ENCODE data around the gene NACC2.
"Not testable (repeated sequence)": the region's sequence is repeated elsewhere in the genome, so short reads cannot be mapped to it uniquely, and the experiment has no call there.

The NACC2 gene

DNA sequence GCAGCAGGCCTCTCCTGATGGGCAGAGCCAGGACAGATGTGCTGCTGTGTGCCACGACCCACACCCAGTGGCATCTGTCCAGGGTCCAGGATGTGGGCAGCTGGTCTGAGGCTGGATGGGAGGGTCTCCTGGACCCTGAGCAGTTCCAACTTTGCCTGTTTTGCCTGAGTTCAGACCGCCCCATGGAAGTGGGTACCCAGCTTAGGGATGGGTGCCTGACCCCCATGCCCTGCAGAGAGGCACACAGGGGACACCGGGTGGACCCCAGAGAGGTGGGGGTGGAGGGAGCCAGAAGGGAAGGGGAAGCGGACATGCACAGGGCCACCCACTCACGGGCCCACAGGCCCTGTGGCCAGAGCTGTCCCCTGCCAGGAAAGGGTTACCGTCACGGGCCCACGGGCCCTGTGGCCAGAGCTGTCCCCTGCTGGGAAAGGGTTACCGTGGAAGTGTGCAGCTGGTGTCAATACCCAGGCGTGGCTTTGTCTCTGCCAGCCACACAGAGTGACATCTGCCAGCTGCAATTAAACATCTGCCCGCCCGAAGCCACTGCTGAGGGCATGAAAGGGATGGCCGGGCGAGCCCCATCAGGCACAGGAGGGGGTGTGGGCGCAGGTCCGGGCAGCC lies 50.0 kb downstream of the NACC2 start:
- peak; percentile 59 for DNase-seq (ENCODE audit: low spot score)

DNA sequence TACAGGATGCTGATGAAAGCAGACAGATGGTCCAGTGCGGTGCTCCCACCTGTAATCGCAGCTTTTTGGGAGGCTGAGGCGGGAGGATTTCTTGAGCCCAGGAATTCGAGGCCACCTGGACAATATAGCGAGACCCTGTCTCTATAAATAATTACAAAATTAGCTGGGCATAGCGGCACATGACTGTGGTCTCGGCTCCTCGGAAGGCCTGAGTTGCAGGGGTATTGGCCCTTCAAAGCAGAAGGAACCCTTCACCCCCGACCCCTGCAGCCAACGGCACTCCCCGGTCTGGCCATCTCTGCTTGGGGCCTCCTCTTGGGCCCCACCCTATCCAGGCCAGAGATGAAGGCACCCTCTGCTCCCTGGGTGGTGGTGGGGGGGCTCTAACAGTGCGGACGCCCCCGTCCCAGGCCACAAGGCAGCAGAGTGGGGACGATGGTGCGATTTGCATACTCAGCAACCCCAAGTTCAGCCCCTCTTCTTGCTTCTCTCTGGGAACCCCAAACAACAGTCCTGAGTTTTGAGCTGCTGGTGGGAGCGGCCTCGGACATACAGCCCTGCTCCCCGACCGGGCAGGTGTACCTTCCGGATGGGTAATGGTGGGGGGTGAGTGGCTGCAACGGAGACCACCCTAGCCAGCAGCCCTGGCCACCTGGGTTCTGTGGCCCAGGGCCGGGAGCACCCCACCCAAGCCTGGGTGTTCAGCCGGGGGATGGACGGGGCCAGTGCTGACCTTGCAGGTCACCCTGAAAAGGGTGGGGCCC lies 50.7 kb downstream of the NACC2 start:
- no peak for DNase-seq (ENCODE audit: low spot score)

DNA sequence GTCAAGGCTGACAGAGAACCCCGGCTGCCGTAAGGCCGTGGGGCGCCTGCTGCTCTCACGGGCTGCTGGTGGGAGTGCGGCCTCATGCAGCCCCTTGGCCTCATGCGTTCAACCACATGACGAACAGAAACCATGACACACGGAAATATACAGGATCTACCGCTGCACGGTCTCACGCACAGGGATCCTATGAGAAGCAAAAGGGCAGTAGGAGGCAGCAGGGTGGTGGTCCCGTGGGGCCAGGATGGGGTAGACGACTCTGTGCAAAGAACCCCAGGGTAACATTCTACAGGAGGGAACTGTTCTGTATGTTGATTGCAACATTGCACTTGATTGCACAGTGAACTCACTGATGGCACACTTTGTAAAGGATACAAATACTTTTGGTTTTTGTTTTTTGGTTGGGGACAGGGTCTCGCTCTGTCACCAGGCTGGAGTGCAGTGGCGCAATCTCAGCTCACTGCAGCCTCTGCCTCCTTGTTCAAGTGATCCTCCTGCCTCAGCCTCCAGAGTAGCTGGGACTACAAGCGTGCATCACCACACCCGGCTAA lies 51.6 kb downstream of the NACC2 start:
- DNase-seq (ENCODE audit: low spot score): no peak

- DNase-seq (ENCODE audit: low spot score): no peak
Observed at GRCh38 chr9:136042541-136042940, 52.5 kb downstream of the NACC2 start.

DNA sequence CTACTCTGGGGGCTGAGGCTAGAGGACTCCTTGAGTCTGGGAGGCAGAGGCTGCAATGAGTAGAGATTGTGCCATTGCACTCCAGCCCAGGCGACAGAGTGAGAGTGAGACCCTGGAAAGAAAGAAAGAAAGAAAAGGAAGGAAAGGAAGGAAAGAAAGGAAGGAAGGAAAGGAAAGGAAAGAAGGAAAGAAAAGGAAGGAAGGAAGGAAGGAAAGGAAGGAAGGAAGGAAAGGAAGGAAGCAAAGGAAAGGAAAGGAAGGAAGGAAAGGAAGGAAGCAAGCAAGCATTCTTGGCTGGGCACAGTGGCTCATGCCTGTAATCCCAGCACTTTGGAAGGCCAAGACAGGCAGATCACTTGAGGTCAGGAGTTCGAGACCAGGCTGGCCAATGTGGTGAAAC lies 54.2 kb downstream of the NACC2 start:
- DNase-seq (ENCODE audit: low spot score): not testable (repeated sequence)

- no peak for DNase-seq (ENCODE audit: low spot score)
Observed at GRCh38 chr9:136039488-136039887, 55.6 kb downstream of the NACC2 start.

- DNase-seq (ENCODE audit: low spot score): no peak
Observed at GRCh38 chr9:136036848-136037247, 58.2 kb downstream of the NACC2 start.

DNA sequence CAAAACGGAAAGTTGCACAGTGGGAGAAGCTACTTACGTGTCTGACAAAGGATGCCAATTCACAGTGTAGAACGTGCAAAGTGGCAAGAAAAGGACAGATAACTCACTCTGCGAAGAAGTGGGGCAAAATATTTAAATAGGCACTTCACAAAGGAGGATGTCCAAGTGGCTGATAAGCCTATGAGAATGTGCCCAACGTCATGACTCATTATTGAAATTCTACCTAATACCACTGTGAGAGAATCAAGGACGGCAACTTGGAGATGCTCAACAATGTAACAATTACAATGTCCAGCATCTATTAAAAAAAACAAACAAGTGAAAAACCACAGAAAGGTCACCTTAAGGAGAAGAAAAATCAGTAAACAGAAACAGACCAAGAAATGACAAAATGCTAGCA lies 59.0 kb downstream of the NACC2 start:
- DNase-seq (ENCODE audit: low spot score): no peak

GRCh38 chr9:136031741-136032730 lies 63.1 kb downstream of the NACC2 start:
- no peak for DNase-seq (ENCODE audit: low spot score)

DNA sequence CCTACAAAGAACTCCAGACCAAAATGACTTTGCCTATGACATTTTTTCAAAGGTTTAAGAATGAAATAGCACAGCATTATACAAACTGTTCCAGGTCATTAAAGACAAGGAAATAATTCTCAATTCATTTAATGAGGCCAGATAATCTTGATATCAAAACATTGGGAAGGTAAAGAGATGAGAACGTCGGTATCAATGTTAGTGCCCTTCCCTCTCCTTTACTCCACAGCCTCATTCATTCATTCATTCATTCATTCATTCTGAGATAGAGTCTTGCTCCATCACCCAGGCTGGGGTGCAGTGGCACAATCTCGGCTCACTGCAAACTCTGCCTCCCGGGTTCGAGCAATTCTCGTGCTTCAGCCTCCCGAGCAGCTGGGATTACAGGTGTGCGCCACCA lies 64.0 kb downstream of the NACC2 start:
- no peak for DNase-seq (ENCODE audit: low spot score)

- no peak for DNase-seq (ENCODE audit: low spot score)
Observed at GRCh38 chr9:136029556-136029955, 65.5 kb downstream of the NACC2 start.

GRCh38 chr9:136028760-136029470 lies 66.2 kb downstream of the NACC2 start:
- DNase-seq (ENCODE audit: low spot score): no peak

DNA sequence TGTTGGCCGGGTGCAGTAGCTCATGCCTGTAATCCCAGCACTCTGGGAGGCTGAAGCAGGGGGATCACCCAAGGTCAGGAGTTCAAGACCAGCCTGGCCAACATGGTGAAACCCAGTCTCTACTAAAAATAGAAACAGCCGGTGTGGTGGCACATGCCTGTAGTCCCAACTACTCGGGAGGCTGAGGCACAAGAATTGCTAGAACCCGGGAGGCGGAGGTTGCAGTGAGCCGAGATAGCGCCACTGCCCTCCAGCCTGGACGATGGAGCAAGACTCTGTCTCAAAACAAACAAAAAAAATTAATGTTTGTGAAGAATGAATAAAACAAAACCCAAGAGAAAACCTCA lies 68.2 kb downstream of the NACC2 start:
- not testable (repeated sequence) for DNase-seq (ENCODE audit: low spot score)

GRCh38 chr9:136026266-136026942 lies 68.7 kb downstream of the NACC2 start:
- DNase-seq (ENCODE audit: low spot score): no peak

- no peak for DNase-seq (ENCODE audit: low spot score)
Observed at GRCh38 chr9:136025481-136025880, 69.6 kb downstream of the NACC2 start.

DNA sequence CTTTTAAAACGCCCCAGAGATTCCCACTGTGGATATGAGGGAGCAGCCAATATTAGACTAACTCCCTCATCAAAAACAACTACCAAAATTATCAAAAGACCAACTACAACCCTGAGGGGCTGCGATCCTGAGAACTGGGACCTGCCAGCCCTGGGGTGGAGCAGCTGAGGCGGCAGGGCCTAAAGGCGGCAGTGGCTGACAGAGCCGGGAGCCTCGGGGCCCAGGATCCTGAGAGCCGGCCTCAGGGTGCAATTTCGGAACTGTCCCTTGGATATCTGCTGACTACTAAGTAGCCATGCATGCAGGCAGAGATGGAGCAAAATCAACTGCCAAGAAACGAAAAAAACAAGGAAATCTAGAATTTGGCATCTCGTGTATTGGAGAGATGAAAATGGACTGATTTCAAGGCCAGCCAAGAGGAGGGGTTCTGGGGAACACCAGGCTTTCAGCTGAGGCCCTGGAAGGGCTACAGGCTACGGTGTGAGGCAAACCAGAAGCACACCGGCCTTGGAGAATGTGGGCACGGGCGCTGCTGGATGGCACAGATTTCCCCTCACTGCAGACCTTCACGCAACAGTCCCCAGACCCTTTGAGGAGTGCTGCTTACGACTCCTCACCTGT lies 70.3 kb downstream of the NACC2 start:
- peak; percentile 31 for DNase-seq (ENCODE audit: low spot score)

DNA sequence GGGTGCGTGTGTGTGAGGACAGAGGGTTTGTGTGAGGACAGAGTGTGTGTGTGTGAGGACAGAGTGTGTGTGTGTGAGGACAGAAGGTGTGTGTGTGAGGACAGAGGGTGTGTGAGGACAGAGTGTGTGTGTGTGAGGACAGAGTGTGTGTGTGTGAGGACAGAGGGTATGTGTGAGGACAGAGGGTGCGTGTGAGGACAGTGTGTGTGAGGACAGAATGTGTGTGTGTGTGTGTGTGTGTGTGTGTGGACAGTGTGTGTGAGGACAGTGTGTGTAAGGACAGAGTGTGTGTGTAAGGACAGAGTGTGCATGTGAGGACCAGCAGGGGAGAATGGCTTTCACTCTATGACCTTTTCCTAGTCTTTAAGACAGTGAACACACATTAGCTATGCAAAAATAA lies 70.8 kb downstream of the NACC2 start:
- no peak for DNase-seq (ENCODE audit: low spot score)

GRCh38 chr9:136023410-136024225 lies 71.5 kb downstream of the NACC2 start:
- DNase-seq (ENCODE audit: low spot score): no peak

DNA sequence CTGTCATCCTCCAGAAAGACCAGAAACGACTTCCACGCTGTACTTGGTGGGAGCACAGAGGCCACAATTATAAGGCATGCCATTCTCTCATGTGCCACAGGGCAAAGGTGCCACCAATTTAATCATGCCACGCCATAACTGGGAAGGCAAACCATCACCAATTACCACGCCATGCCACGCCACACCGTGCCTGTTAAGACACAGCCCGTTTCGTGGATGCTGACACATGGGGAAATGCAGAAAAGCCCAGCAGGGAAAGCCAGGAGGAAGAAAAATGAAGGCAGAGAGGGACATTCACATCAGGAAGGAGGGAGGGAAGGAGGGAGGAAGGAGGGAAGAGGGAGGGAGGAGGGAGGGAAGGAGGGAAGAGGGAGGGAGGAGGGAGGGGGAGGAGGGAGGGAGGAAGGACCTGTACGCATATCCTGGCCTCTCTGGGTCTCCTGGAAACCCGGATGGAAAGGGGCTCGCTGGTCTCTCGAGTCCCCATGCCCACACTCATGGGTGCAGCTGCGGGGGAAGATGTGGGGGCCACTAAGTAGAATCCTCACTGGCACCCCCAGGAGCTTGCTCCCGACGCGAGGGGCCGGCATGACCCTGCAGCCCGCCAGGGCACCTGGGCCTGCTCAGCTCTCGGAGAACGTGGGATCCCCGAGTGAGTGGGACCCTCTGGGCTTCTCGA lies 72.2 kb downstream of the NACC2 start:
- DNase-seq (ENCODE audit: low spot score): no peak
